ENCODE data around the gene TFPI.

- TF ChIP-seq CTCF (IDR thresholded peaks at IDR 0.05), result no peak
- no peak for TF ChIP-seq EP300 (IDR thresholded peaks at IDR 0.05)
Observed at GRCh38 chr2:187567126-187567525, 12.9 kb upstream of the TFPI start.
